Measurements from ENCODE around the gene SFMBT1. TPM values are rescaled to one million over a fixed set of nuclear protein-coding genes. Genes with fewer than 3 reads are reported as not detected.

SFMBT1 gene
- total RNA-seq, 1 experiment from 2014 or later = 3.0 TPM

- H3K4me2 ChIP-seq (ENCODE audit: low read depth, low read length, poor library complexity, severe bottlenecking) = no peak overlapping the region
- H3K79me2 ChIP-seq (ENCODE audit: low read length) = peaks cover 71% of the 10 kb centered on the region
- no peaks in the 10 kb centered on the region for H3K36me3 ChIP-seq (ENCODE audit: insufficient read depth, low read length)
- no peaks in the 10 kb centered on the region for H4K20me1 ChIP-seq (ENCODE audit: insufficient read depth, low read depth, low read length)
- H3K9ac ChIP-seq (ENCODE audit: low read length) = no peak overlapping the region
- peaks cover 19% of the 10 kb centered on the region for H3K4me1 ChIP-seq (ENCODE audit: low read length)
- H3K4me3 ChIP-seq (ENCODE audit: low read length) = no peak overlapping the region
- H3K9me3 ChIP-seq (ENCODE audit: low read length) = no peaks in the 10 kb centered on the region
- no peaks in the 10 kb centered on the region for H3K27me3 ChIP-seq (ENCODE audit: low read length)
- no peak overlapping the region for H3K27ac ChIP-seq (ENCODE audit: low read length)
- no peaks in the 10 kb centered on the region for H3K9me2 ChIP-seq (replicated peaks; ENCODE audit: insufficient read depth, low read length)
- no peak overlapping the region for H2AFZ ChIP-seq (ENCODE audit: low read length)
- no peak for DNase-seq
Measured at GRCh38 chr3:52874864-52875587, 170.8 kb downstream of the SFMBT1 start.

- no peak overlapping the region for H2AFZ ChIP-seq (ENCODE audit: low read length)
Measured at GRCh38 chr3:52874160-52874701, 171.6 kb downstream of the SFMBT1 start.

GRCh38 chr3:52873433-52874159 is 172.3 kb downstream of the SFMBT1 start:
- H3K27me3 ChIP-seq (ENCODE audit: low read length) = no peaks in the 10 kb centered on the region
- H3K4me3 ChIP-seq (ENCODE audit: low read length) = no peak overlapping the region
- no peak overlapping the region for H2AFZ ChIP-seq (ENCODE audit: low read length)
- H3K9me2 ChIP-seq (replicated peaks; ENCODE audit: insufficient read depth, low read length) = no peaks in the 10 kb centered on the region
- H3K27ac ChIP-seq (ENCODE audit: low read length) = no peak overlapping the region
- H3K4me2 ChIP-seq (ENCODE audit: low read depth, low read length, poor library complexity, severe bottlenecking) = no peak overlapping the region
- no peaks in the 10 kb centered on the region for H3K36me3 ChIP-seq (ENCODE audit: insufficient read depth, low read length)
- peaks cover 73% of the 10 kb centered on the region for H3K79me2 ChIP-seq (ENCODE audit: low read length)
- no peak for DNase-seq
- H3K9ac ChIP-seq (ENCODE audit: low read length) = no peak overlapping the region
- H4K20me1 ChIP-seq (ENCODE audit: insufficient read depth, low read depth, low read length) = no peaks in the 10 kb centered on the region
- H3K9me3 ChIP-seq (ENCODE audit: low read length) = no peaks in the 10 kb centered on the region
- peaks cover 19% of the 10 kb centered on the region for H3K4me1 ChIP-seq (ENCODE audit: low read length)

More at GRCh38 chr3:52874160-52874701, 171.6 kb downstream of the SFMBT1 start:
- Histone ChIP-seq H3K4me3 (ENCODE audit: low read length) (no peak overlapping the region), H3K79me2 (ENCODE audit: low read length) (peaks cover 75% of the 10 kb centered on the region), H3K9ac (ENCODE audit: low read length) (no peak overlapping the region), H3K4me1 (ENCODE audit: low read length) (peaks cover 19% of the 10 kb centered on the region), H3K27ac (ENCODE audit: low read length) (no peak overlapping the region), H3K9me2 (replicated peaks; ENCODE audit: insufficient read depth, low read length) (no peaks in the 10 kb centered on the region), H3K27me3 (ENCODE audit: low read length) (no peaks in the 10 kb centered on the region), H3K9me3 (ENCODE audit: low read length) (no peaks in the 10 kb centered on the region), H4K20me1 (ENCODE audit: insufficient read depth, low read depth, low read length) (no peaks in the 10 kb centered on the region), H3K4me2 (ENCODE audit: low read depth, low read length, poor library complexity, severe bottlenecking) (no peak overlapping the region), H3K36me3 (ENCODE audit: insufficient read depth, low read length) (no peaks in the 10 kb centered on the region)
- DNase-seq = no peak

- Histone ChIP-seq H3K9me3 (ENCODE audit: low read length) (no peaks in the 10 kb centered on the region), H2AFZ (ENCODE audit: low read length) (no peak overlapping the region), H3K4me2 (ENCODE audit: low read depth, low read length, poor library complexity, severe bottlenecking) (no peak overlapping the region), H3K36me3 (ENCODE audit: insufficient read depth, low read length) (no peaks in the 10 kb centered on the region), H3K27ac (ENCODE audit: low read length) (no peak overlapping the region), H3K79me2 (ENCODE audit: low read length) (peaks cover 72% of the 10 kb centered on the region), H4K20me1 (ENCODE audit: insufficient read depth, low read depth, low read length) (no peaks in the 10 kb centered on the region), H3K27me3 (ENCODE audit: low read length) (no peaks in the 10 kb centered on the region), H3K4me3 (ENCODE audit: low read length) (no peak overlapping the region), H3K9me2 (replicated peaks; ENCODE audit: insufficient read depth, low read length) (no peaks in the 10 kb centered on the region), H3K4me1 (ENCODE audit: low read length) (peaks cover 19% of the 10 kb centered on the region), H3K9ac (ENCODE audit: low read length) (no peak overlapping the region)
- no peak for DNase-seq
Measured at GRCh38 chr3:52872245-52872644, 173.6 kb downstream of the SFMBT1 start.

- DNase-seq = no peak
- Histone ChIP-seq H4K20me1 (ENCODE audit: insufficient read depth, low read depth, low read length) (no peaks in the 10 kb centered on the region), H3K4me2 (ENCODE audit: low read depth, low read length, poor library complexity, severe bottlenecking) (no peak overlapping the region), H3K4me3 (ENCODE audit: low read length) (no peak overlapping the region), H3K9me2 (replicated peaks; ENCODE audit: insufficient read depth, low read length) (no peaks in the 10 kb centered on the region), H3K9ac (ENCODE audit: low read length) (no peak overlapping the region), H3K27ac (ENCODE audit: low read length) (no peak overlapping the region), H2AFZ (ENCODE audit: low read length) (no peak overlapping the region), H3K27me3 (ENCODE audit: low read length) (no peaks in the 10 kb centered on the region), H3K9me3 (ENCODE audit: low read length) (no peaks in the 10 kb centered on the region; the same call in 1 of the 2 replicates), H3K36me3 (ENCODE audit: insufficient read depth, low read length) (no peaks in the 10 kb centered on the region), H3K79me2 (ENCODE audit: low read length) (peaks cover 72% of the 10 kb centered on the region), H3K4me1 (ENCODE audit: low read length) (peaks cover 19% of the 10 kb centered on the region)
Measured at GRCh38 chr3:52871761-52872160, 174.1 kb downstream of the SFMBT1 start.

- no peaks in the 10 kb centered on the region for H3K27me3 ChIP-seq (ENCODE audit: low read length)
- H3K4me2 ChIP-seq (ENCODE audit: low read depth, low read length, poor library complexity, severe bottlenecking) = no peak overlapping the region
- no peak overlapping the region for H3K9ac ChIP-seq (ENCODE audit: low read length)
- H3K4me3 ChIP-seq (ENCODE audit: low read length) = no peak overlapping the region
- H3K9me3 ChIP-seq (ENCODE audit: low read length) = peaks cover 4% of the 10 kb centered on the region; the same call in 1 of the 2 replicates
- H3K27ac ChIP-seq (ENCODE audit: low read length) = no peak overlapping the region
- no peaks in the 10 kb centered on the region; the same call in 1 of the 2 replicates for H3K36me3 ChIP-seq (ENCODE audit: insufficient read depth, low read length)
- peaks cover 70% of the 10 kb centered on the region for H3K79me2 ChIP-seq (ENCODE audit: low read length)
- peaks cover 12% of the 10 kb centered on the region for H3K4me1 ChIP-seq (ENCODE audit: low read length)
- no peak for DNase-seq
- no peaks in the 10 kb centered on the region for H4K20me1 ChIP-seq (ENCODE audit: insufficient read depth, low read depth, low read length)
- H2AFZ ChIP-seq (ENCODE audit: low read length) = no peak overlapping the region
- H3K9me2 ChIP-seq (replicated peaks; ENCODE audit: insufficient read depth, low read length) = no peaks in the 10 kb centered on the region
Measured at GRCh38 chr3:52870471-52870870, 175.4 kb downstream of the SFMBT1 start.

GRCh38 chr3:52866427-52866826 is 179.4 kb downstream of the SFMBT1 start:
- Histone ChIP-seq H3K27ac (ENCODE audit: low read length) (no peak overlapping the region), H3K9ac (ENCODE audit: low read length) (no peak overlapping the region), H2AFZ (ENCODE audit: low read length) (no peak overlapping the region), H3K79me2 (ENCODE audit: low read length) (peaks cover 47% of the 10 kb centered on the region), H3K36me3 (ENCODE audit: insufficient read depth, low read length) (no peaks in the 10 kb centered on the region; the same call in 1 of the 2 replicates), H4K20me1 (ENCODE audit: insufficient read depth, low read depth, low read length) (no peaks in the 10 kb centered on the region), H3K4me1 (ENCODE audit: low read length) (no peaks in the 10 kb centered on the region), H3K27me3 (ENCODE audit: low read length) (no peaks in the 10 kb centered on the region), H3K9me2 (replicated peaks; ENCODE audit: insufficient read depth, low read length) (no peaks in the 10 kb centered on the region), H3K4me3 (ENCODE audit: low read length) (no peak overlapping the region), H3K9me3 (ENCODE audit: low read length) (peaks cover 4% of the 10 kb centered on the region; the same call in 1 of the 2 replicates), H3K4me2 (ENCODE audit: low read depth, low read length, poor library complexity, severe bottlenecking) (no peak overlapping the region)
- DNase-seq = no peak

- DNase-seq = no peak
- Histone ChIP-seq H3K9ac (ENCODE audit: low read length) (no peak overlapping the region), H3K4me3 (ENCODE audit: low read length) (no peak overlapping the region), H3K27me3 (ENCODE audit: low read length) (no peaks in the 10 kb centered on the region), H4K20me1 (ENCODE audit: insufficient read depth, low read depth, low read length) (no peaks in the 10 kb centered on the region), H3K36me3 (ENCODE audit: insufficient read depth, low read length) (no peaks in the 10 kb centered on the region; the same call in 1 of the 2 replicates), H3K4me2 (ENCODE audit: low read depth, low read length, poor library complexity, severe bottlenecking) (no peak overlapping the region), H3K79me2 (ENCODE audit: low read length) (peaks cover 45% of the 10 kb centered on the region), H3K4me1 (ENCODE audit: low read length) (no peaks in the 10 kb centered on the region), H3K27ac (ENCODE audit: low read length) (no peak overlapping the region), H2AFZ (ENCODE audit: low read length) (no peak overlapping the region), H3K9me2 (replicated peaks; ENCODE audit: insufficient read depth, low read length) (no peaks in the 10 kb centered on the region), H3K9me3 (ENCODE audit: low read length) (peaks cover 4% of the 10 kb centered on the region; the same call in 1 of the 2 replicates)
Measured at GRCh38 chr3:52865994-52866393, 179.9 kb downstream of the SFMBT1 start.
